CD8-positive, alpha-beta memory T cell (primary cell): Measurements from ENCODE around the gene TM6SF1. TPM values are rescaled to one million over a fixed set of nuclear protein-coding genes. Genes with fewer than 3 reads are reported as not detected.
"Not testable (repeated sequence)": the region's sequence is repeated elsewhere in the genome, so short reads cannot be mapped to it uniquely, and the experiment has no call there.

Source experiments
- CTCF ChIA-PET: fragments of 350-600 bp; sonication (Branson Sonifier 250); formaldehyde crosslinking; loops from one replicate; lab custom pipeline; 2021; ENCODE audit warnings: antibody characterized with exemption; lab: Charles Lee
- POLR2A ChIA-PET: fragments of 350-600 bp; sonication (Branson Sonifier 250); formaldehyde crosslinking; loops from one replicate; lab custom pipeline; 2021; ENCODE audit warnings: antibody characterized with exemption; lab: Charles Lee
- DNase-seq, 5 donors: peaks; one replicate each; pipeline versions ENCODE4 v3.0.0 to v3.0.0-alpha.2; 2020 to 2022; ENCODE audit warnings: mixed read lengths in 1 of 5
- H3K27ac ChIP-seq: one replicate; pipeline ENCODE4 v1.7.0; 2013; ENCODE audit warnings: low read depth, mild to moderate bottlenecking, low read length, moderate library complexity
- H3K27me3 ChIP-seq: 2 replicates; pipeline ENCODE4 v1.7.0; 2013; ENCODE audit warnings: low read length, mild to moderate bottlenecking; ENCODE audit not compliant: insufficient read depth, poor library complexity, severe bottlenecking
- H3K36me3 ChIP-seq: 2 replicates; pipeline ENCODE4 v1.7.0; 2013; ENCODE audit warnings: mild to moderate bottlenecking, low read length, moderate library complexity; ENCODE audit not compliant: insufficient read depth
- H3K4me1 ChIP-seq: 2 replicates; pipeline ENCODE4 v1.7.0; 2013; ENCODE audit warnings: mild to moderate bottlenecking, low read length, moderate library complexity; ENCODE audit not compliant: insufficient read depth
- H3K4me3 ChIP-seq: 2 replicates; pipeline ENCODE4 v1.7.0; 2013; ENCODE audit warnings: mild to moderate bottlenecking, low read length
- H3K9me3 ChIP-seq: 2 replicates; pipeline ENCODE4 v1.7.0; 2013; ENCODE audit warnings: mild to moderate bottlenecking, low read length
- H3K27ac Mint-ChIP-seq, 8 donors: one replicate each; pipeline ENCODE4 v1.8.0; 2020 to 2021; ENCODE audit warnings: mixed read lengths in 8 of 8, mild to moderate bottlenecking in 6 of 8, inconsistent platforms in 3 of 8, moderate library complexity in 3 of 8
- H3K27me3 Mint-ChIP-seq, 2 donors: one replicate each; pipeline ENCODE4 v1.8.0; 2020 to 2021; ENCODE audit warnings: mixed read lengths in 2 of 2, mild to moderate bottlenecking in 1 of 2, moderate library complexity in 1 of 2
- H3K36me3 Mint-ChIP-seq, 3 donors: one replicate each; pipeline ENCODE4 v1.8.0; 2020 to 2021; ENCODE audit warnings: mixed read lengths in 3 of 3, inconsistent platforms in 1 of 3, mild to moderate bottlenecking in 1 of 3
- H3K4me1 Mint-ChIP-seq, 3 donors: one replicate each; pipeline ENCODE4 v1.8.0; 2020 to 2021; ENCODE audit warnings: mixed read lengths in 3 of 3, inconsistent platforms in 1 of 3, mild to moderate bottlenecking in 1 of 3
- H3K4me3 Mint-ChIP-seq, 7 donors: one replicate each; pipeline ENCODE4 v1.8.0; 2020 to 2021; ENCODE audit warnings: mixed read lengths in 7 of 7, mild to moderate bottlenecking in 6 of 7, moderate library complexity in 4 of 7, inconsistent platforms in 2 of 7
- H3K9me3 Mint-ChIP-seq, 5 donors: one replicate each; pipeline ENCODE4 v1.8.0; 2020 to 2022; ENCODE audit warnings: mixed read lengths in 5 of 5, mild to moderate bottlenecking in 3 of 5, moderate library complexity in 2 of 5, inconsistent platforms in 1 of 5
- polyA plus RNA-seq: library from polyadenylated mRNA; unstranded; fragments of 300-500 nt; fragmentation: Illumina TruSeq; gene quantifications from one replicate; pipeline ENCODE4 v1.2.3, GENCODE V29; 2021
- total RNA-seq, 2 experiments: library from RNA; stranded (reverse); gene quantifications; one replicate each; pipeline ENCODE4 v1.2.3, GENCODE V29; 2021

Gene TM6SF1
- total and polyA plus RNA-seq, 3 experiments from 2014 or later: 0.26 to 0.78 (median 0.55) TPM

DNA sequence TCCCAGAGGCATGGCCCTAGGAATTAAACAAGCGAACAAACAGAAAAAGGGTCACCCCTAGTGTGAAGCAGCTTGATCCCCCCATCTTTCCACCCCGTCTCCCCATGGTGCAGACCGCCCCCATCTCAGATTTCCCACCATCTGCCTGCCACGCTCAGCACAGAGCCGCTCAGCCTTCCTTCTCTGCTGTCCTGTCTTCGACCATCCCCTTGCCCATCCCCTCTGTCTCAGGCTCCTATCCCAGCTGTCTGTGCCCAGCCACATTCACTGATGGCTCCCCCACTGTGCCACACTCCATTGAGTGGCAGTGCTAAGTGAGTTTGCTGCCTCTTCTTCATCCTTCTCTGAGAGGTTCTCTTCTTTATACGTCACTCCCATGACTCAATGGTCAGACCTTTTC is 28.7 kb upstream of the TM6SF1 start:
- no peak for DNase-seq
- peaks cover 0 to 10% (median 0%) of the 10 kb centered on the region in 3 donors for H3K36me3 Mint-ChIP-seq
- CTCF ChIA-PET: no interaction called here

DNA sequence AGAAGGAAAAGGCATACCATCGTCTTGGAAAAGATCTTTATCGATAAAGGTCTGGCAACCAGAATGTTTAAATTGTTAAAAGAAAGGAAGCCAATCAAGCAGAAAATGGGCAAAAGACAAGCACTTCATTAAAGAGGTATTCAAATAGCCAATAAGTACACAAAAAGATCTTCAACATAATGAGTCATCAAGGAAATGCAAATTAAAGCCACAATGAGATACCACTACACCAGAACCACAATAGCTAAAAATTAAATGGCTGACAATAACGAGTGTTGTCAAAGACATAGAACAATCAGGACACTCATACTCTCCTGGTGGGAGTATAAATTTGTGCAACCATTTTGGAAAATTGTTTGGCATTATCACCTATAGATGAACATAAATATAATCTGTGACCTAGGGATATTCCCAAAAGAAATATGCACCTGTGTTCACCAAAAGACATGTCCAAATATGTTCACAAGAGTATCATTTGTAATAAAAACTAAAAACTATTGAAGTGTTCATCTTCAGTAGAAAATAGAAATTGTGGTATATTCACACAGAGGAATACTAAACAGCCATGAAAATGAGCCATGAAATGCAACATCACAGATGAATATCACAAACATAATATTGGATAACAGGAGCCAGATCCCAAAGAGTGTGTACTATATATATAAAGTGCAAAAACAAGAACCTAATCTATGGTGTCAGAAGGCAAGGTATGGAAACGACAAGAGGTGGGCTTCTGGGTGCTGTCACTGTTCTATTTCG is 26.0 kb upstream of the TM6SF1 start:
- Mint-ChIP-seq H3K27ac (no peak overlapping the region), H3K27me3 (peaks cover 16 to 58% of the 10 kb centered on the region in 2 donors), H3K36me3 (no peaks in the 10 kb centered on the region), H3K4me1 (peaks cover 3 to 6% (median 5%) of the 10 kb centered on the region in 3 donors), H3K9me3 (no peaks in the 10 kb centered on the region), H3K4me3 (no peak overlapping the region)
- no peaks in the 10 kb centered on the region for H3K4me1 ChIP-seq
- POLR2A ChIA-PET: no interaction called here
- no peaks in the 10 kb centered on the region for H3K27me3 ChIP-seq
- H3K27ac ChIP-seq: no peak overlapping the region
- no peaks in the 10 kb centered on the region for H3K9me3 ChIP-seq
- CTCF ChIA-PET: interaction anchor here (1.1 kb wide), 1 partner anchor 25 kb away, joined by 3 read pairs; no protein-coding TSS in a partner anchor
- H3K4me3 ChIP-seq: no peak overlapping the region
- no peaks in the 10 kb centered on the region for H3K36me3 ChIP-seq
- no peak for DNase-seq

More for the DNA sequence above, 28.7 kb upstream of the TM6SF1 start:
- H3K4me1 ChIP-seq: no peaks in the 10 kb centered on the region
- no peaks in the 10 kb centered on the region for H3K9me3 ChIP-seq
- Mint-ChIP-seq H3K27me3 (peaks cover 16 to 61% of the 10 kb centered on the region in 2 donors), H3K4me1 (peaks cover 3 to 6% (median 5%) of the 10 kb centered on the region in 3 donors), H3K27ac (no peak overlapping the region), H3K9me3 (peaks cover 4 to 12% (median 7%) of the 10 kb centered on the region in 5 donors), H3K4me3 (no peak overlapping the region)
- POLR2A ChIA-PET: no interaction called here
- H3K4me3 ChIP-seq: no peak overlapping the region
- no peak overlapping the region for H3K27ac ChIP-seq
- H3K36me3 ChIP-seq: no peaks in the 10 kb centered on the region
- no peaks in the 10 kb centered on the region for H3K27me3 ChIP-seq

- no peaks in the 10 kb centered on the region for H3K9me3 Mint-ChIP-seq
- peaks cover 3 to 6% (median 5%) of the 10 kb centered on the region in 3 donors for H3K4me1 Mint-ChIP-seq
- no peaks in the 10 kb centered on the region for H3K36me3 ChIP-seq
- no peaks in the 10 kb centered on the region for H3K27me3 ChIP-seq
- peaks cover 16 to 46% of the 10 kb centered on the region in 2 donors for H3K27me3 Mint-ChIP-seq
- no peak overlapping the region for H3K4me3 ChIP-seq
- DNase-seq: no peak
- H3K36me3 Mint-ChIP-seq: no peaks in the 10 kb centered on the region
- H3K4me3 Mint-ChIP-seq: no peak overlapping the region
- no peak overlapping the region for H3K27ac ChIP-seq
- no peaks in the 10 kb centered on the region for H3K9me3 ChIP-seq
- no peak overlapping the region for H3K27ac Mint-ChIP-seq
- ChIA-PET POLR2A (no interaction called here), CTCF (no interaction called here)
- H3K4me1 ChIP-seq: no peaks in the 10 kb centered on the region
Observed at GRCh38 chr15:83082730-83083386, 24.6 kb upstream of the TM6SF1 start.

- H3K4me1 ChIP-seq, H3K4me1 Mint-ChIP-seq, H3K27ac ChIP-seq, POLR2A ChIA-PET, H3K4me3 ChIP-seq, H3K9me3 ChIP-seq, H3K36me3 Mint-ChIP-seq, H3K27ac Mint-ChIP-seq, DNase-seq, CTCF ChIA-PET, H3K9me3 Mint-ChIP-seq, H3K4me3 Mint-ChIP-seq, H3K36me3 ChIP-seq, H3K27me3 ChIP-seq: not testable (repeated sequence)
- H3K27me3 Mint-ChIP-seq: peaks cover 12 to 44% of the 10 kb centered on the region in 2 donors
Observed at GRCh38 chr15:83085461-83085860, 22.0 kb upstream of the TM6SF1 start.

DNA sequence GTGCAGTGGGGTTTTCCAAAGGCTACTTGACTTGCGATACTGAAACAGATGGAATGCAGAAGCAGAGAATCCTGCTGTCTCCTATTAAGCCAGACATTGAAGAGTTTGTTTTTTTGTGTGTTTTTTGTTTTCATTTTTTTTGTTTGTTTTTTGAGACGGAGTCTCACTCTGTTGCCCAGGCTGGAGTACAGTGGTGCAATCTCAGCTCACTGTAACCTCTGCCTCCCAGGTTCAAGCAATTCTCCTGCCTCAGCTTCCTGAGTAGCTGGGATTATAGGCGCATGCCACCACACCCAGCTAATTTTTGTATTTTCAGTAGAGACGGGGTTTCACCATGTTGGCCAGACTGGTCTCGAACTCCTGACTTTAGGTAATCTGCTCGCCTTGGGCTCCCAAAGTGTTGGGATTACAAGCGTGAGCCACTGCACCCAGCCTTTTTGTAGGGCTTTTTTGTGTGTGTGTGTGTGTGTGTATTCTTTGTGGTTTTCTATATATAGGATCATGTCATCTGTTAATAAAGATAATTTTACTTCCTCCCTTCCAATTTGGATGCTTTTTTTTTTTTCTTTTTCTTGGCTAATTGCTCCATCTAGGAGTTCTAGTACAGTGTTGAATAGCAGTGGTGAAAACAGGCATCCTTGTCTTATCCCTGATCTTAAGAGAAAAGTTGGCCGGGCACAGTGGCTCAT is 21.4 kb upstream of the TM6SF1 start:
- H3K36me3 Mint-ChIP-seq, H3K4me1 ChIP-seq, H3K4me1 Mint-ChIP-seq, CTCF ChIA-PET, H3K27ac Mint-ChIP-seq, H3K9me3 Mint-ChIP-seq, H3K27ac ChIP-seq, H3K4me3 Mint-ChIP-seq, H3K9me3 ChIP-seq, H3K4me3 ChIP-seq, DNase-seq, POLR2A ChIA-PET, H3K36me3 ChIP-seq, H3K27me3 ChIP-seq: not testable (repeated sequence)
- peaks cover 12 to 46% of the 10 kb centered on the region in 2 donors for H3K27me3 Mint-ChIP-seq

- peaks cover 12 to 38% of the 10 kb centered on the region in 2 donors for H3K27me3 Mint-ChIP-seq
- CTCF ChIA-PET: no interaction called here
- H3K4me1 Mint-ChIP-seq: no peaks in the 10 kb centered on the region
Observed at GRCh38 chr15:83087576-83087975, 19.9 kb upstream of the TM6SF1 start.

DNA sequence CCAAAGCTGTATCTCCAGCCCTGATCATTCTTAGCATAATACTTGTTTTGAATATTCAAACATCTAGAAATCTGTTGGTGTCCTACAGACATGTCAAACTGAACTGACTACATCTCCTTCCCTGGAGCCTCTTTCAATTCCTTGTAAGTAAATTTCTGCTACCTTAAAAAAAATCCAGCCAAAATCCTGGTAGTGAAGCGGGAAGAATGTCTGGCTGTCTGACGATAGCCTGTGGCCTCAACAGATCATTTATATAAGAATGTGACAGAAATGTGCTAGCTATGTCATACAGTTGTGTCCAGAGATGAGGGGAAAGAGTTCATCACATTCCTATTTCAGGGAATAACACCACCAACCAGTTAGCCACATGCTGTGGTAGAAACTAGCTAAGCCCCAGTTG is 18.6 kb upstream of the TM6SF1 start:
- Histone ChIP-seq H3K9me3 (no peaks in the 10 kb centered on the region), H3K27me3 (no peaks in the 10 kb centered on the region), H3K4me1 (no peaks in the 10 kb centered on the region), H3K27ac (no peak overlapping the region), H3K4me3 (no peak overlapping the region), H3K36me3 (no peaks in the 10 kb centered on the region)
- ChIA-PET CTCF (no interaction called here), POLR2A (no interaction called here)
- Mint-ChIP-seq H3K36me3 (peaks cover 0 to 3% (median 0%) of the 10 kb centered on the region in 3 donors), H3K4me1 (no peaks in the 10 kb centered on the region), H3K27ac (no peak overlapping the region), H3K27me3 (peaks cover 12 to 31% of the 10 kb centered on the region in 2 donors), H3K4me3 (no peak overlapping the region), H3K9me3 (no peaks in the 10 kb centered on the region)
- DNase-seq: no peak

More at GRCh38 chr15:83087576-83087975, 19.9 kb upstream of the TM6SF1 start:
- Mint-ChIP-seq H3K9me3 (no peaks in the 10 kb centered on the region), H3K4me3 (no peak overlapping the region), H3K27ac (no peak overlapping the region), H3K36me3 (peaks cover 0 to 3% (median 0%) of the 10 kb centered on the region in 3 donors)
- no peak overlapping the region for H3K27ac ChIP-seq
- POLR2A ChIA-PET: no interaction called here
- DNase-seq: no peak
- H3K9me3 ChIP-seq: no peaks in the 10 kb centered on the region
- H3K4me1 ChIP-seq: no peaks in the 10 kb centered on the region
- no peak overlapping the region for H3K4me3 ChIP-seq
- H3K36me3 ChIP-seq: no peaks in the 10 kb centered on the region
- no peaks in the 10 kb centered on the region for H3K27me3 ChIP-seq

GRCh38 chr15:83090465-83090864 is 17.0 kb upstream of the TM6SF1 start:
- ChIA-PET POLR2A (no interaction called here), CTCF (interaction anchor here (1.1 kb wide), 1 partner anchor 11 kb away, joined by 3 read pairs; no protein-coding TSS in a partner anchor)
- no peaks in the 10 kb centered on the region for H3K4me1 ChIP-seq
- no peaks in the 10 kb centered on the region for H3K36me3 ChIP-seq
- no peak overlapping the region for H3K27ac ChIP-seq
- H3K4me3 Mint-ChIP-seq: no peak overlapping the region
- H3K27me3 ChIP-seq: no peaks in the 10 kb centered on the region
- no peak for DNase-seq
- H3K27me3 Mint-ChIP-seq: peaks cover 7 to 25% of the 10 kb centered on the region in 2 donors
- H3K9me3 ChIP-seq: no peaks in the 10 kb centered on the region
- no peak overlapping the region for H3K27ac Mint-ChIP-seq
- no peak overlapping the region for H3K4me3 ChIP-seq
- H3K4me1 Mint-ChIP-seq: no peaks in the 10 kb centered on the region
- no peaks in the 10 kb centered on the region for H3K9me3 Mint-ChIP-seq
- peaks cover 0 to 3% (median 0%) of the 10 kb centered on the region in 3 donors for H3K36me3 Mint-ChIP-seq
